Hematopoietic multipotent progenitor cell treated with erythropoietin and hydrocortisone succinate and interleukin-3 and kit ligand, for 8 days (in vitro differentiated cells): ENCODE results near the gene TBCD.
A peak's percentile ranks its signal among the peaks of the same experiment; 100 is the strongest.
"Not testable (repeated sequence)": the region's sequence is repeated elsewhere in the genome, so short reads cannot be mapped to it uniquely, and the experiment has no call there.

Experiments
- DNase-seq: peaks from one replicate; pipeline ENCODE4 v3.0.0-alpha.2; 2015

The TBCD gene

DNA sequence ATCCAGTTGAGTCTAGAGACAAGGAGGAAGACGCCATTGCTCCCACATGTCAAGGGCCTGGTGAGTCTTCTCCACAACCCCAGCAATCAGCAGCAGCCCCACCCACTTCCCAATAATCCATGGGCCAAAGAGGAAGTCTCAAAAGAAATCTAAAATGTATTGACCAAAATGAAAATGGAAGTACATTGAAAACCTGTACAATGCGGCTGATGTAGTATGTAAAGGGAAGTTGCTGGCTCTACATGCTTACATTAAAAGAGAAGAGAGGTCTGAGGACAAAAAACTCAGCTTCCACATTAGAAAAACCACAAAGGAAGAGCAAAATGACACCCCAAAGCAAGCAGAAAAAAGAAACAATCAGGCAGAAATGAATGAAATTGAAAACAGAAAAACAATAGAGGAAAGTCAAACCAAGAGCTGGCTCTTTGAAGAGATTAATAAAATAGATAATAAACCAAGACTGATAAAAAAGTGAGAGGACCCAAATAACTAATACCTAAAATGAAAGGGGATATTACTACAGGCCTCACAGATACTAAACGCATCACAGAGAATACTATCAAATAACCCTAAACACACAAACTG is 227.0 kb downstream of the TBCD start:
- no peak for DNase-seq

DNA sequence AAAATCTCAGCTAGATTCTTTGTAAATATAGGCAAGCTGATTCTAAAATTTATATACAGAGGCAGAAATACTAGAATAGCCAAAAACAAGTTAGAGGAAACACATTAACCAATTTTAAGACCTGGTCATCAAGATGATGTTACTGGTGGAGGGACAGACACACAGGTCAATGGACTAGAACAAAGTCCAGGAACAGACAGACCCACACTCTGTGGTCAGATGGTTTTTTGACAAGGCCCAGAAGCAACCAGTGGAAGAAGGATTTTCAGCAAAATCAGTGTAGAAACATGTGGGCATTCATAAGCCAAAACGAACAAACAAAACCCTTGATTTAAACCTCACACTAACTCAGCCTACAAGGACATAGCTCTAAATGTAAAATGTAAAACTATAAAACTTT is 227.9 kb downstream of the TBCD start:
- no peak for DNase-seq

DNA sequence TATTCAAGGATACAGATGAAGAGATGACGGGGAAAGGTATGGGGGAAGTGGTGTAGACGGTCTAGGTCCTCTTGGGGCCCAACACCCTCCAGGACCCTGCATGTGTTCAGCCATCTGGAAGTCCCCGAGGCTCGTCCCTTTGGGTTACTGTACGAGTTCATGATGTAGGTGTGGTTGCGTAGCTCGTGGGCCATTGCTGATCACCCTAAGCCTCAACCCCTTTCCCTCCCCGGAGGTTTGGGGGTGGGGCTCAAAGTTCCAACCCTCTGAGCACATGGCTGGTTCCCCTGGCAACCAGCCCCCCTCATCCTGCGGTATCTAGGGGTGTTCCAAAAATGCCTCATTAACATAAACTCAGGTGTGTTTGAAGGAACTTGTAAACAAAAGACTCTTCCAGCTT is 228.8 kb downstream of the TBCD start:
- DNase-seq = no peak

DNA sequence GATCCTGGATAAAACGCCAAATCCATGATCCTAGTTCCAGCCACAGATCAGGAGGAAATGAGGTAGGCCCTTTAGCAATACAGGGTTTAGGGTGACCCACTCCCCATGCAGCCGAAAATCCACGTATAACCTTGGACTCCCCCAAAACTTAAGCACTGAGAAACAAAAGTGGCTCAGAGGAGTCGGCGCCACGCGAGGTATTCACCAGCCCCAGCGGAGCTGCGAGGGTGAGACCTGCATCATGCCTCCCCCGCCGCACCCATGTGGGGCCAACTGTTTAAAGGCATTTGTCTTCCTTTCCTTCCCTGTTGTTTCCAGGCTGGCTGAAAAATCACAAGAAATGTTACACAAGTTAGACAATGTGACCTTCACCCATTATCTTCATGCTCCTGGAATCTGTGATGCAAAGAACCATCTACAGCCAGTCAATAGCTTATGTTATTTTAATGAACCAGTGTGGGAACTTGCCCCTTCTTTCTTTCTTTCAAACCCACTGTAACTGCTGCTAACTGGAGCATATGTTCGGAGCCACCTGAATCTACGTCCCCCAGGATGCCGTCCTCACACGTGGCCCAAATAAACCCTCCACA is 229.4 kb downstream of the TBCD start:
- no peak for DNase-seq

DNA sequence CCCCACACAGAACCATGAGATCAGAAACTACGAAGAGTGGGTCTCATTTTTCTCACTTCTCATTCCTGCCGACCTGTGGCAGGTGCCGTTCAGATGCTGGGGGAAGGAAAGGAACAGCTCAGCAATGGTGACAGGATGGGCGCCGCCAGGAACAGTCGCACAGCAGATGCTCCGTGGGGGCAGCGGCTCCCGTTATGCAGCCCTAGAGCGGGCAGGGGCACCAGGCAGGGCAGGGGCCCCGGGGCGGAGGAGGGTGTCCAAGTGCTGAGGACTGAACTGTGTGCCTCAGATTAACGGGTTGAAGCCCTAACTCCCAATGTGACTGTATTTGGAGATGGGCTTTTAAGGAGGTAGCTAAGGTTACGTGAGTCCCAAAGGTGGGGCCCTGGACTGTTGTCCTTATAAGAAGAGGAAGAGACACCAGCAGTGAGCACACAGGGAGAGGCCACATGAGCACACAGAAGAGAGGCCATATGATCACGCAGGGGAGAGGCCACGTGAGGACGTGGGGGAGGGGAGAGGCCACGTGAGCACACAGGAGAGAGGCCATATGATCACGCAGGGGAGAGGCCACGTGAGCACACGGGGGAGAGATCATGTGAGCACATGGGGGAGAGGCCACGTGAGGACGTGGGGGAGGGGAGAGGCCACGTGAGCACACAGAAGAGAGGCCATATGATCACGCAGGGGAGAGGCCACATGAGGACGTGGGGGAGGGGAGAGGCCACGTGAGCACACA is 231.8 kb downstream of the TBCD start:
- no peak for DNase-seq

DNA sequence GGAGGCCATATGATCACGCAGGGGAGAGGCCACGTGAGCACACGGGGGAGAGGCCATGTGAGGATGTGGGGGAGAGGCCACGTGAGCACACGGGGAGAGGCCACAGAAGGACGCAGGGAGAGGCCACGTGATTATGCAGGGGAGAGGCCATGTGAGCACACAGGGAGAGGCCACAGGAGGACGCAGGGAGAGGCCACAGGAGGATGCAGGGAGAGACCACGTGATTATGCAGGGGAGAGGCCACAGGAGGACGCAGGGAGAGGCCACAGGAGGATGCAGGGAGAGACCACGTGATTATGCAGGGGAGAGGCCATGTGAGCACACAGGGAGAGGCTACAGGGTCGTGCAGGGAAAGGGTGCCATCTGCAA is 232.4 kb downstream of the TBCD start:
- not testable (repeated sequence) for DNase-seq

DNA sequence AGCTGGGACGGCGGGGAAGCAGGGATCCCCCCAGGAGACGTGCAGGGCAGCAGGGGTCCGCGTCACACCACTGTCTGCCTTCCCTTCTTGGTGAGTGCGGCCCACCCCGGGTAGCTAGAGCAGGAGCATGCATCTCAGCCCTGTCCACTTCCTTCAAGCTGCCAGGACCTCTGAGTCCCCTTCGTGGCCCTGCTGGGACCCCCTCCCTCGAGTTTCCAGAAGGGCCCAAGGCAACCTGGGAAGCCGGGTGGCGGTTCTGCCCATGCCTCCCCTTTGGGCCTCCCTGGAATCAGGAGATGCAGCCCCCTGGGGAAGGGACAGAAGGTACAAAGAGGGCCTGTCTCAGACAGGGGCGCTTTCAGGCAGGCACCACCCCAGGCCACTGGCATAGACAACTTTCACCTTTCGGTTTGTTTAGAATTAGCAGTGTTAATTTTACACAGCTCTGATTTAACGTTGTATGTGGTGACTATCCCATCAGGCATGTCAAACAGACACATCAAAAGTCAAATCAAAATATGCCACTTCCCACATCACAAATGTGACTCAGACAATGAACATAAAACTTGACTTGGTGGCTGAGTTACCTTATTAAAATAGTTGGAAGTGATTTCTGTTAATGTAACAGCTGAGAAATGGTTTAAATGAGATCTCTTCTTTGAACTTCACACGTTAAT is 233.0 kb downstream of the TBCD start:
- DNase-seq = no peak

DNA sequence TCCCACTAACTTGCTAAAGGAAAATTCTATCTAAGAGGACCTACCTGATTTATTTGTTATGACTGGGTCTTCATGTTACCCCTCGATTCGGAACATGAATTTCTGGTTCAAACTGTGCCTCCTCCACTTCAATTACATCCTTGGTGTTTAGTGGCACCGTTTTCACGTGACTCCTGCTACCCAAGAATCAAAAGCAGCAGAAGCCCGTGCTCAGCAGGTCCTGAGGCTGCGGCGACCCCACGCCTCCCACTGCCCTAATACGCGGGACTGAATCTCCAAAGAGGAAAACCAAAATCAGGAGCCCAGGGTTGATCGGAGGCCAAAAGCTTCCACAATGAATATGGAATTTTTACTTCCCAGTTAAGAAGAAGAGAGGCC is 233.6 kb downstream of the TBCD start:
- DNase-seq = no peak

DNA sequence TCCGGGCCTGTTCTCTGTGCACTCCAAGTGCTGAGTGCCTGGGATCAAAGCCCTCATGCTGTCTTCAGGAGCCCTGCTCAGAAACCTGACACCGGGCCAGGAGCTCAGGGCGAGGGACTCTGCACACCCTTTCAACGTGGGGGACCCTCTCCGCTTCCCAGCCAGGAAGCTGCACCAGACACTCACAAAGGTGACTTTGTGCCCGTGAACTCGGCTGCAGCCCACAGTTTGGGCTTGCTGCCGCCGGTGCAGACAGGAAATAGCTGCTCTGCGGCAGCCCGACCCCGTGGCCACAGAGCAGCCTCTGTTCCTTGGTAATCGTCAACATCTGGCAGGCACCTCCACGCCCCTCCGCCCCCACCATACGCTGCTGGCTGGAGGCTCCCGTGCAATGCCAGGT is 234.1 kb downstream of the TBCD start:
- DNase-seq = peak; percentile 45

DNA sequence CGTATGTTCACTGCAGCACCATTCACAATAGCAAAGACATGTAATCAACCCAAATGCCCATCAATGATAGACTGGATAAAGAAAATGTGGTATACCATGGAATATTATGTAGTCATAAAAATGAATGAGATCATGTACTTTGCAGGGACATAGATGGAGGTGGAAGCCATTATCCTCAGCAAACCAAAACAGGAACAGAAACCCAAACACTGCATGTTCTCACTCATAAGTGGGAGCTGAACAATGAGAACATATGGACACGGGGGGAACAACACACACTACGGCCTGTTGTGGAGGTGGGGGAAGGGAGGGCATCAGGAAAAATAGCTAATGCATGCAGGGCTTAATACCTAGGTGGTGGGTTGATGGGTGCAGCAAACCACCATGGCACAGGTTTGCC is 237.2 kb downstream of the TBCD start:
- DNase-seq = not testable (repeated sequence)

DNA sequence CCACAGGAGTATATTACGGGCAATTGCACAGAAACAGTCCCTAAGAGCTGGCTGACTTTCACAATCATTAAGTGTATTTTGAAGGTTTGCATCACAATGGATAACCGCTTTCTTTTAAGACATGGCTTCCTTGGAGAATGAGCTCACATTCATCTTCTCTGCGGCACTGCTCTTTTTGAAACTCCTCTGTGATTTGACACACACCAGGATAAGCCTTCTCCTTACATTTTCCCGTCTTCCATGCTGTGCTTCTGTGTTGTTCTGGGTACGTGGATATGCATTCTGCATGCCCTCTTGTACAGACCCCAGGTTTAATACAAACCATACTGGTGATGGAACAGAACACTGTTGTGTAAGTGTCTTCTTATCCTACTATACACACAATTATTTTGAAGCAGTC is 238.0 kb downstream of the TBCD start:
- DNase-seq = no peak

DNA sequence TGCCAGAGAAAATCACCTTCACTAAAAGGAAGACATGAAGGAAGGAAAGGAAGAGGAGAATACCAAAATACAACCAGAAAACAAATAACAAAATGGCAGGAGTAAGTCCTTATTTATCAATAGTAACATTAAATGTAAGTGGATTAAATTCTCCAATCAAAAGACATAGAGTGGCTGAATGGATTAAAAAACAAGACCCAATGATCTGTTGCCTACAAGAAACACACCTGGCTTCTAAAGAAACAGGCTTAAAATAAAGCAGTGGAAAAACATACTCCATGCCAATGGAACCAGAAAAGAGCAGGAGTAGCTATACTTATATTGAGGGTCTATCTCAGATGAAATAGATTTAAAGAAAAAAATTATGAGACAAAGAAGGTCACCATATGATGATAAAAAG is 241.1 kb downstream of the TBCD start:
- DNase-seq = no peak
